DMS 273 (cell line): ENCODE results near the gene DNAH9.
"Not testable (repeated sequence)": the region's sequence is repeated elsewhere in the genome, so short reads cannot be mapped to it uniquely, and the experiment has no call there.

ENCODE experiments used
- DNase-seq: peaks from one replicate; lab custom pipeline; 2025; ENCODE audit not compliant: unreplicated experiment; lab: John Stamatoyannopoulos, UW

The DNAH9 gene

GRCh38 chr17:11899537-11899942 lies 301.3 kb downstream of the DNAH9 start:
- peak; percentile 72 for DNase-seq

GRCh38 chr17:11900041-11900476 lies 301.8 kb downstream of the DNAH9 start:
- DNase-seq: no peak

GRCh38 chr17:11900655-11901054 lies 302.4 kb downstream of the DNAH9 start:
- no peak for DNase-seq

- no peak for DNase-seq
Measured at GRCh38 chr17:11901931-11902330, 303.7 kb downstream of the DNAH9 start.

GRCh38 chr17:11908711-11909146 lies 310.5 kb downstream of the DNAH9 start:
- DNase-seq: peak; percentile 20

- peak; percentile 28 for DNase-seq
Measured at GRCh38 chr17:11909348-11909747, 311.1 kb downstream of the DNAH9 start.

GRCh38 chr17:11916091-11916490 lies 317.8 kb downstream of the DNAH9 start:
- no peak for DNase-seq

- DNase-seq: no peak
Measured at GRCh38 chr17:11917415-11917814, 319.1 kb downstream of the DNAH9 start.

GRCh38 chr17:11921296-11921695 lies 323.0 kb downstream of the DNAH9 start:
- DNase-seq: no peak

- DNase-seq: no peak
Measured at GRCh38 chr17:11922638-11923037, 324.4 kb downstream of the DNAH9 start.

- no peak for DNase-seq
Measured at GRCh38 chr17:11924076-11924475, 325.8 kb downstream of the DNAH9 start.

- DNase-seq: no peak
Measured at GRCh38 chr17:11925262-11926021, 327.2 kb downstream of the DNAH9 start.

- DNase-seq: no peak
Measured at GRCh38 chr17:11928436-11928835, 330.2 kb downstream of the DNAH9 start.

- DNase-seq: no peak
Measured at GRCh38 chr17:11932337-11932898, 334.1 kb downstream of the DNAH9 start.

- peak; percentile 77 for DNase-seq
Measured at GRCh38 chr17:11935734-11936406, 337.6 kb downstream of the DNAH9 start.

GRCh38 chr17:11940904-11941303 lies 342.6 kb downstream of the DNAH9 start:
- no peak for DNase-seq

GRCh38 chr17:11943086-11943485 lies 344.8 kb downstream of the DNAH9 start:
- not testable (repeated sequence) for DNase-seq

- DNase-seq: no peak
Measured at GRCh38 chr17:11943759-11944347, 345.6 kb downstream of the DNAH9 start.

GRCh38 chr17:11944587-11944986 lies 346.3 kb downstream of the DNAH9 start:
- no peak for DNase-seq

- DNase-seq: peak; percentile 75
Measured at GRCh38 chr17:11948789-11949188, 350.5 kb downstream of the DNAH9 start.

- DNase-seq: not testable (repeated sequence)
Measured at GRCh38 chr17:11949571-11949970, 351.3 kb downstream of the DNAH9 start.
